Measurements from ENCODE around the gene NPIPA2.
"Not testable (repeated sequence)": the region's sequence is repeated elsewhere in the genome, so short reads cannot be mapped to it uniquely, and the experiment has no call there.

DNA sequence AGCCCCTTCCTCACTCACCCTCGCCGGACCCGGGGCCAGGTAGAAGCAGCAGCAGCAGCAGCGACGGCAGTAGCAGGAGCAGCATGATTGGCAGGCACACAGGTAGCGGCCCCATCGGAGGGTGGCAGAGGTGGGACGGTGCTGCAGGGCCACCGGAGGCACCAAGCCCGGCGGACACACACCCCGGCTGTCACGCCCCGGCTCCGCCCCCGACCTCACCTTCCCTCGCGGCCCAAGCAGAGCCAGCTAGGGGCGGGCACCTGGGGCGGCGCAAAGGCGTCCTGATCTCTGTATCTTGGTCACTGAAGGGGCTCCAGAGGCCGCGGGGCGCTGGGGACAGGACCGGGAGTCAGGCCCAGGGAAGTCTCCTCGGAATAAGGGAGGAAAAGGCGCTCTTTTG, 9.1 kb upstream of the NPIPA2 start:
- TF ChIP-seq, protein P1, sequence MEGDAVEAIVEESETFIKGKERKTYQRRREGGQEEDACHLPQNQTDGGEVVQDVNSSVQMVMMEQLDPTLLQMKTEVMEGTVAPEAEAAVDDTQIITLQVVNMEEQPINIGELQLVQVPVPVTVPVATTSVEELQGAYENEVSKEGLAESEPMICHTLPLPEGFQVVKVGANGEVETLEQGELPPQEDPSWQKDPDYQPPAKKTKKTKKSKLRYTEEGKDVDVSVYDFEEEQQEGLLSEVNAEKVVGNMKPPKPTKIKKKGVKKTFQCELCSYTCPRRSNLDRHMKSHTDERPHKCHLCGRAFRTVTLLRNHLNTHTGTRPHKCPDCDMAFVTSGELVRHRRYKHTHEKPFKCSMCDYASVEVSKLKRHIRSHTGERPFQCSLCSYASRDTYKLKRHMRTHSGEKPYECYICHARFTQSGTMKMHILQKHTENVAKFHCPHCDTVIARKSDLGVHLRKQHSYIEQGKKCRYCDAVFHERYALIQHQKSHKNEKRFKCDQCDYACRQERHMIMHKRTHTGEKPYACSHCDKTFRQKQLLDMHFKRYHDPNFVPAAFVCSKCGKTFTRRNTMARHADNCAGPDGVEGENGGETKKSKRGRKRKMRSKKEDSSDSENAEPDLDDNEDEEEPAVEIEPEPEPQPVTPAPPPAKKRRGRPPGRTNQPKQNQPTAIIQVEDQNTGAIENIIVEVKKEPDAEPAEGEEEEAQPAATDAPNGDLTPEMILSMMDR (conservative IDR thresholded peaks at IDR 0.05; ENCODE audit: low read length): not testable (repeated sequence)
- not testable (repeated sequence) for TF ChIP-seq EZH2phosphoT487 (IDR thresholded peaks at IDR 0.05; ENCODE audit: borderline replicate concordance, low read depth, low read length)
